Spleen (tissue), 11 donors: Measurements from ENCODE around the gene TCL1A. TPM values are rescaled to one million over a fixed set of nuclear protein-coding genes. Genes with fewer than 3 reads are reported as not detected.

Source experiments
- DNase-seq: peaks from one replicate; pipeline ENCODE4 v3.0.0-alpha.2; 2020
- H3K27ac ChIP-seq, 8 donors: fragments of 200-600 bp; sonication (generic) in 7 of 8; 1 replicate in 4 of 8; 2 replicates in 4 of 8; pipeline versions ENCODE4 v1.5.0 to v1.8.0; 2016 to 2021; ENCODE audit warnings: inconsistent platforms in 4 of 8, mild to moderate bottlenecking in 4 of 8, moderate library complexity in 1 of 8
- H3K27me3 ChIP-seq, 7 donors: fragments of 200-600 bp; sonication (generic) in 6 of 7; replicated peaks in 1 of 7; 1 replicate in 4 of 7; 2 replicates in 3 of 7; pipeline versions ENCODE4 v1.5.0 to v1.8.0; 2016 to 2021; ENCODE audit warnings: inconsistent platforms in 3 of 7, mild to moderate bottlenecking in 1 of 7
- H3K36me3 ChIP-seq, 6 donors: fragments of 200-600 bp; sonication (generic) in 5 of 6; 1 replicate in 4 of 6; 2 replicates in 2 of 6; pipeline versions ENCODE4 v1.5.0 to v1.8.0; 2016 to 2021; ENCODE audit warnings: inconsistent platforms in 2 of 6
- H3K4me1 ChIP-seq, 6 donors: fragments of 200-600 bp; sonication (generic) in 5 of 6; 1 replicate in 3 of 6; 2 replicates in 3 of 6; pipeline versions ENCODE4 v1.5.0 to v1.8.0; 2016 to 2021; ENCODE audit warnings: inconsistent platforms in 3 of 6
- H3K4me3 ChIP-seq, 8 donors: fragments of 200-600 bp; sonication (generic) in 7 of 8; 1 replicate in 4 of 8; 2 replicates in 4 of 8; pipeline versions ENCODE4 v1.5.0 to v1.8.0; 2016 to 2021; ENCODE audit warnings: inconsistent platforms in 4 of 8, mild to moderate bottlenecking in 4 of 8, moderate library complexity in 2 of 8
- H3K9me3 ChIP-seq, 8 donors: fragments of 200-600 bp; sonication (generic) in 7 of 8; 1 replicate in 4 of 8; 2 replicates in 4 of 8; pipeline versions ENCODE4 v1.5.0 to v1.8.0; 2016 to 2021; ENCODE audit warnings: inconsistent platforms in 4 of 8
- POLR2A ChIP-seq, 3 donors: fragments of 450-650 bp; IDR thresholded peaks; one replicate each; pipeline ENCODE4 v1.5.1; 2017; ENCODE audit warnings: antibody characterized with exemption in 3 of 3, mild to moderate bottlenecking in 1 of 3
- POLR2AphosphoS5 ChIP-seq, 3 donors: sonication (generic); formaldehyde crosslinking; IDR thresholded peaks; one replicate each; pipeline ENCODE4 v1.5.1; 2017; ENCODE audit warnings: antibody characterized with exemption in 3 of 3
- WGBS, 5 donors: extraction: QIAGEN DNeasy Blood & Tissue Kit in 3 of 5; methylation state at CpG; one replicate each; pipeline versions ENCODE4 v1.1.5 to v1.1.7; 2013 to 2018; 5-methylcytosine and 5-hydroxymethylcytosine counted together
- intact Hi-C: fragments of 100-400 bp; cut with DNase I; formaldehyde crosslinking; loops from one replicate; pipeline ENCODE4 v1.15.0; 2023; ENCODE audit warnings: low total_unique reads
- polyA plus RNA-seq, 3 donors: library from polyadenylated mRNA; stranded (reverse); fragments of 200-250 nt; gene quantifications; one replicate each; pipeline ENCODE4 v1.2.1, GENCODE V29; 2013
- small RNA-seq, 4 donors: library from RNA; depleted of rRNA; stranded (forward); fragments of <200 nt; gene quantifications; one replicate each; pipeline ENCODE3, GENCODE V24; 2016
- total RNA-seq, 7 donors: library from RNA; depleted of rRNA in 3 of 7; stranded (reverse); fragments of >200 nt in 3 of 7; fragmentation: NEBNext Ultra II Directional in 4 of 7; extraction: Animal tissue kit (Norgen Biotek cat#: 25700) in 4 of 7; gene quantifications; one replicate each; pipeline versions ENCODE4 v1.1.0 to v1.2.1, GENCODE V29; 2016 to 2021
- TF ChIP-seq, protein P1 (sequence below), 11 experiments: fragments of 200-600 bp in 7 of 11; fragments of 450-650 bp in 4 of 11; sonication (generic) in 4 of 11; IDR thresholded peaks in 8 of 11; conservative IDR thresholded peaks in 3 of 11; 1 replicate in 7 of 11; 2 replicates in 4 of 11; pipeline versions ENCODE4 v1.4.0 to v1.8.0; 2016 to 2021; ENCODE audit warnings: antibody characterized with exemption in 11 of 11, inconsistent platforms in 4 of 11, mild to moderate bottlenecking in 1 of 11
- donor health status: healthy with polysubstance abuse.
- donor health status: DM: no; HTN: no; CAD: no; lungs with moderate emphysema.
- donor health status: DM: no; HTN: no; CAD: no.
- donor health status: Bipolar disorder and iron deficiency.
- donor health status: healthy.
- donor health status: DM: no; HTN: no; CAD: no.
- donor health status: DM: yes; HTN: yes; CAD: no.

Gene TCL1A
- total and polyA plus RNA-seq, 10 donors, result 12.8 to 520 (median 64.4) TPM

DNA sequence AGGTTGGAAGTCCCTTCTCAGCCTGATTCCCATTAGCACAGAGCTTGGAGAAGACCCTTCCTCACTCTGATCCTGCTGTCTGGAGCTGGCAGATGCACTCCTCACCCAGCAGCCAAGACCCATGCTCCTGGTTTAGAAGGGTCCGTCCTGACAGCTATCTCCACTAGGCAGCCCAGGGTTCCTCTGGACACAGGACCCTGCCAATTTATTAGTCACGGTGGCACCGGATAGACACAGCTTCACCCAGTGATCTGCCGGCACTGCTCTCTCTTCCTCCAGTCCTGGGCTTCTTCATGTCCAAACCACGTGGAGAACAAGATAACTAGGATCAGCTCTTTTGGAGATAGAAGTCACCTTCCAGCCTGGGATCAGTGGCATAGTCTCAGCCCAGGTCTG lies 53.9 kb downstream of the TCL1A start:
- Histone ChIP-seq H3K27ac (no peak overlapping the region), H3K4me3 (no peak overlapping the region), H3K4me1 (peaks cover 3 to 30% (median 16%) of the 10 kb centered on the region in 6 donors), H3K27me3 (peaks cover 0 to 20% (median 0%) of the 10 kb centered on the region in 7 donors), H3K36me3 (no peaks in the 10 kb centered on the region), H3K9me3 (no peaks in the 10 kb centered on the region)
- TF ChIP-seq, protein P1, sequence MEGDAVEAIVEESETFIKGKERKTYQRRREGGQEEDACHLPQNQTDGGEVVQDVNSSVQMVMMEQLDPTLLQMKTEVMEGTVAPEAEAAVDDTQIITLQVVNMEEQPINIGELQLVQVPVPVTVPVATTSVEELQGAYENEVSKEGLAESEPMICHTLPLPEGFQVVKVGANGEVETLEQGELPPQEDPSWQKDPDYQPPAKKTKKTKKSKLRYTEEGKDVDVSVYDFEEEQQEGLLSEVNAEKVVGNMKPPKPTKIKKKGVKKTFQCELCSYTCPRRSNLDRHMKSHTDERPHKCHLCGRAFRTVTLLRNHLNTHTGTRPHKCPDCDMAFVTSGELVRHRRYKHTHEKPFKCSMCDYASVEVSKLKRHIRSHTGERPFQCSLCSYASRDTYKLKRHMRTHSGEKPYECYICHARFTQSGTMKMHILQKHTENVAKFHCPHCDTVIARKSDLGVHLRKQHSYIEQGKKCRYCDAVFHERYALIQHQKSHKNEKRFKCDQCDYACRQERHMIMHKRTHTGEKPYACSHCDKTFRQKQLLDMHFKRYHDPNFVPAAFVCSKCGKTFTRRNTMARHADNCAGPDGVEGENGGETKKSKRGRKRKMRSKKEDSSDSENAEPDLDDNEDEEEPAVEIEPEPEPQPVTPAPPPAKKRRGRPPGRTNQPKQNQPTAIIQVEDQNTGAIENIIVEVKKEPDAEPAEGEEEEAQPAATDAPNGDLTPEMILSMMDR (IDR thresholded peaks at IDR 0.05 in 8 of 11, conservative IDR thresholded peaks at IDR 0.05 in 3 of 11), result no peak
- TF ChIP-seq POLR2AphosphoS5 (IDR thresholded peaks at IDR 0.05) (no peak), POLR2A (IDR thresholded peaks at IDR 0.05) (no peak)
- WGBS, 5 donors, result 71 to 86% (median 79%) methylated on average over 5 of the region's 5 CpGs
- DNase-seq, result no peak
- intact Hi-C loops, result no loop called here

Small RNA genes within 50 kb of the gene (small RNA-seq; reads per million reads assigned to genes)
- 0 reads per million in 4 donors for gene RF02193

Other genes with a start within 250 kb of the TCL1A start
- gene SYNE3, start 197.5 kb downstream of the TCL1A start, total RNA-seq, result 10 to 100 TPM; 26.8 to 34.5 (median 28.9) TPM
- 1 to 10 TPM; 1.4 to 5.2 (median 1.8) TPM for gene SYNE3, start 197.5 kb downstream of the TCL1A start, polyA plus RNA-seq
- gene GLRX5, start 179.1 kb downstream of the TCL1A start, total RNA-seq, result 10 to 100 TPM; 18.2 to 48.4 (median 24.6) TPM
- gene GLRX5, start 179.1 kb downstream of the TCL1A start, polyA plus RNA-seq, result 10 to 100 TPM; 24.4 to 37.3 (median 34.0) TPM
- gene TCL1B, start 27.7 kb downstream of the TCL1A start, total RNA-seq, result 1 to 10 TPM in 3 of 7 donors, under 1 TPM in 3, not detected in 1; 0.55 to 2.0 (median 1.1) TPM
- gene TCL1B, start 27.7 kb downstream of the TCL1A start, polyA plus RNA-seq, result 1 to 10 TPM in 1 of 3 donors, under 1 TPM in 2; 0.22 to 3.8 (median 0.93) TPM
- gene TUNAR, start 162.7 kb upstream of the TCL1A start, total RNA-seq, result under 1 TPM in 2 of 7 donors, not detected in 5; 0.68 to 0.69 TPM
- under 1 TPM; 0.03 to 0.35 (median 0.04) TPM for gene TUNAR, start 162.7 kb upstream of the TCL1A start, polyA plus RNA-seq